ENCODE results near the gene CORO1C.
A peak's percentile ranks its signal among the peaks of the same experiment; 100 is the strongest.

The CORO1C gene

DNA sequence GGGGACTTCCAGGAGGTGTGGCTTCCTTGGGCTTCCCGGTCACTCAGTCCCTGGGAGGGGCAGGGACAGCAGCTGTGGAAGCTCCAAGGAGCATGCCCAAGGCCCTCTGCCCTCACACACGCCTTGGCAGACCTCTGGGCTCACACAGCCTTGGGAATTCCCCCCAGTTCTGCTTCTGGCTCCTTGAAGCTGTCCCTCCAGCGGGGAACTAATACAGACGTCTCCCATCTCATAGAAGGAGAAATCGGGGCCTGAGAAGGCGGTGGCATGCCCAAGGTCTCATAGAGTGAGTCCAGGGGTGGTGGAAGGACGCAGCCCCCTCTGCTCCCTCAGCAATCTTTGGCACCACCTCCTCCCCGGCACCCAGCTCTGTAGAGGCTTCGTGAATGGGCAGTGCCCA is 117.8 kb downstream of the CORO1C start:
- DNase-seq, result peak; percentile 91 to 96 (median 95)

DNA sequence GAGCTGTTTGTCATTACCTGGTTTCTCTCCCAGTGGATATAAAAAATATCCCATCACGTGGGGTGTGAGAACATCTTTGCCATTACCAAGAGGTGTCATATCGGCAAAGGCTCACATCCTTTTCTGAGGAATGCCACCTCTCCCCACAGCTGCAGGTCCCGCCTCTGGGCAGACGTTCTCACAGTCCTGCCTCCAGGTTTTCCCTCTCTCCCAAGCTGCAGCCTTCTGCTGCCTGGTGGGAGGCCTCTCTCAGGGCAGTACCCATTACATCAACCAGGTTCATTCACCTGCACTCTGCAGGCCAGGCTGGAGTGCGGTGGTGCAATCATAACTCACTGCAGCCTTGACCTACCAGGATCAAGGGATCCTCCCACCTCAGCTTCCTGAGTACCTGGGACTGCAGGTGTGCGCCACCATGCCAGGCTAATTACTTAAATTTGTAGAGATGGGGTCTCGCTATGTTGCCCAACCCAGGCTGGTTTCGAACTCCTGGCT is 118.5 kb downstream of the CORO1C start:
- no peak for DNase-seq

DNA sequence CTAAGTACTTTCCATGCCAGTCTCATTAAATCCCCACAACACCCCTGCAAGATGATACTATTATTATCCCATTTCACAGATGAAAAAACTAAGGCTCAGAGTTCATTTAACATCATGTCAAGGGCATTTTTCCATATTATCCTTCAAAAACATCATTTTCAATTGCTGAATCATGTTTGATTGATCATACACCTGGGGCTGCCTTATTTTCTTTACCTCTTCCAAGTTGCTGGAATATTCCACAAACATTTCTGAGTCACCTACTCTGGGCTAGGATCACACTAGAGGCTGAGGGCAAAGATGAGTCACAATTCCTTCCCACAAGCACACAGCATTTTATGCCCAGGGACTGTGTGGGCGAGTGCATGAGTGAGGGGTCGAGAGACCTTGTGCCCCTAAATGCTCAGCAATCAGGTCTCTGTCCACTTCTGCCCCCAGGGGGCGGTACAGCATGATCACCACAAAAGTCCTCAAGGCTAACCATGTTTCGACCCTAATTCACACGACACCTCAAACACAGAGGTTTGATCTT is 119.4 kb downstream of the CORO1C start:
- DNase-seq, result peak; percentile 82 to 88 (median 86)

DNA sequence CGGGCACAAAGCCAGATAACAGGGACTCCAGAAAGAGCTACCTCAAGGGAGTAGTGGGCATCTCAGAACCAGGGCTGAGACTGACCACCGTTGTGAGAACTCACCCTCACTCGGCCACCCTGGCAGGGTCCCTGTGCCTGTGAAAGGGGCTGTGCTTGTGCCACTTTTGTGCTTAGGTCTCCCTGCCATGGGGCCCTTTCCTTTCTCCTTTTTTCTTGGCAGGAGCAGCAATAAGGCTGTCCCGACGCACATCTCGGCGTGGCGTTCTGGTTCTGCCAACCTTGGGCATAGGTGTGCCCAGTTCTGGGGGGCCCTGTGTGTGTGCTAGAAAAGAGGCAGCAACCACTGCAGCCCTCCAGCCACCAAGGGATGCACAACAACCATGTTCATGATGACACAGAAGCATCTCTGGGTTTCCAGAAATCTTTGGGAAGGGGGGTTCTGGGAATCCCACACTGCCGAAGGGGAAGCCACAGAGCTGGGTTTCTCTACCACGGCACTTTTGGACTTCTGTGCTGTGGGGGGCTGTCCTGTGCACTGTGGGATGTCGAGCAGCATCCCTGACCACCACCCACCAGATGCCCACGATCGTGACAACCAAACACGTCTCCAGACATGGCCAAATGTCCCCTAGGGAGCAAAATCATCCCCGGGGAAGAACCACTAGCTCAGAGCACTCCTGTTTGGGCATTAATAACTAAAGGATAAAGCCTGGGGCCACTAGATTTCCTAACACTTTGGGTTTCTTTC is 120.3 kb downstream of the CORO1C start:
- DNase-seq, result no peak

DNA sequence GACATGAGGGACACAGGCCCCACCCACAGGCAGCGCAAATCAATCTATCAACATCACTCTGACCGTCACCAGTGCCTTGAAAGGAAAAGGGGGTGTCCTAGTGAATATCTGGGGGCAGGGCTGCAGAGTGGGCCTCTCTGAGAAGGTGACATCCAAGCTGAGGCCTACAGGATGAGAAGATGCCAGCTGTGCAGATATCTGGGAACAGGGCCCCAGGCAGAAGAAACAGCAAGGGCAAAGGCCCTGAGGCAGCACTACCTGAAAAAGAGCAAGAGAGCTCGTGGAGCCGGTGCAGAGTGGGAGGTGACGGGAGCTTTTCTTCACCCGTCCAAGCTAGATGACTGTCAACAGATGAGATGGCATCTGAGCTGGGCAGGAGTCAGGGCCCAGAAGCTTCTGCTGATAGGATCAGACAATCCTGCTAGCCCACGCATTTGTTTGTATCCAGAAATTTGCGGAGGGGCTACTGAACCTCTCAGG is 120.9 kb downstream of the CORO1C start:
- no peak for DNase-seq

DNA sequence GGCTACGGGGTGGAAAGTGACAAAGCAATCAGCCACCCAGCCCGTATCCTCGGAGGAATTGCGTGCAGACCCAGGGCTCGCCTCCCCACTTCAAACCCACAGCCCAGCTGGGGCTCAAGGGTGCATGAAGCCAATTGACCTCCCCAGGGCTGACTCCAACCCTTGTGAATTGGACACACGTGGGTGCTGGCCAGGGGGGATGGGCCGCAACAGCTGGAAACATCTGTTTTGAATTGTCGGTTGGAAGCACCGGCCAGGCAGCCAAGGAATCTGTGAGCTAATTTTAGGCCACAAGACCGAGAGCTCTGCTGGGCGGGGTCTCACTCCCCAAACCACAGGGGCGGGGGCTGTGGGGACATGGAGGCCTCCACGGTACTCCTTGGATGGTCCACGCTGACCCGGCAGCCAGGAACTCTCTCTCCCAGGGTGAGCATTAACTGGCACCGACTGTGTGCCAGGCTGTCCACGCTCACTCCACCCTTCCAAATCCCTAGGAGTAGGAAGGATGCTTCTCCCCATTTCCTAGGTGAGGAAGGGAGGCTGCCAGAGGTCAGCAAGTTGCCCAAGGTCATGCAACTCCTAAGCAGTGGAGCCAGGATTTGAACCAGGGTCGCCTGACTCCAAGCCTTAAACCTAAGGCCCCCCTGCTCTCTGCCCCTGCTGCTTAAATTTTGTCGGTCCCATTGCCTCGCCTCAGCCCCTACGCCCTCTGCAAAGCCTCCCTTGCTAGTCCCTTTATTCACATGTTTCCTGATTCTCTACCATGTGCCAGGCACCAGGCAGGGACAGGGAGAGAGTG is 121.6 kb downstream of the CORO1C start:
- DNase-seq, result no peak

DNA sequence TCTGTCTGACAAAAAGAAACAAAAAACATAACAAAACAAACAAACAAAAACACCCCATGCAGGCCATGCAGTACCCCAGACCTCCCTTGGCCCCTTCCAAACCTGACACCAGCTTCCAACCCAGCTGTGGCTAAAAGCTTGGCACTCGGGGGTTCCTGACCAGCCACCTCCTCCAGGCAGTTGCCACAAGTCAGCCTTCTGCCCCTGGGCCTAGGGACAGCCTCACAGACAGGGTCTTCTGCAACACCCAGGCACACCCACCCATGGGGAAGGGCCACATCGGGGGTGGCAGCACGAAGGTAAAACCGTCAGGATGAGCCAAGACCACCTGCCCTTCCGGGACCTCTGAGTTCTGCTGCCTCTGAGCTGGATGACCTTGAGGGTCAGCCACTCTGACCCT is 122.7 kb downstream of the CORO1C start:
- DNase-seq, result no peak

DNA sequence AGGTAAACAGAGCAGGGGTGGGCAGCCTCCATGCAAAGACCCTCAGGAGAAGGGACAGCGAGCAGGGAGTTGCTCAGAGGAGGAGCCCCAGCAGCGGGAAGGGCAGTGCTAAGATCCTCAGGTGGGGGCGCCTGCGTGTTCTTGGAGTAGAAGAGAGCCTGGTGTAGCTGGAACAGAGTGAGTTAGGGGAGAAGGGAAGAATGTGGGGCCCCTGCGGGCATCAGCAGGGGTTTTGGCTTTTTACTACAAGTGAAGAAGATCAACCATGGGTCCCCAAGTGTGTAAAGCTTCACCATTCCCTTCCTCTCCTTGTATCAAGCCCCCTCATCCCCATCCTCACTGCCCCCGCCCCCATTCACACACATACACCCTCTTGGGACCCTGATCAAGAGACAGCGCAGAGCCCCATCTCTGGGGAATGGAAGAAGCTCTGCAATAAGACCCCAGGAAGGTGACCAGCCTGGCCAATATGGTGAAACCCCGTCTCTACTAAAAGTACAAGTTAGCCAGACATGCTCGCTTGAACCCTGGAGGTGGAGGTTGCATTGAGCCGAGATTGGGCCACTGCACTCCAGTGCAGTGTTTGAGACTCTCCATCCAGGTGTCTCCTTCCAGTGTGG is 123.2 kb downstream of the CORO1C start:
- no peak for DNase-seq

DNA sequence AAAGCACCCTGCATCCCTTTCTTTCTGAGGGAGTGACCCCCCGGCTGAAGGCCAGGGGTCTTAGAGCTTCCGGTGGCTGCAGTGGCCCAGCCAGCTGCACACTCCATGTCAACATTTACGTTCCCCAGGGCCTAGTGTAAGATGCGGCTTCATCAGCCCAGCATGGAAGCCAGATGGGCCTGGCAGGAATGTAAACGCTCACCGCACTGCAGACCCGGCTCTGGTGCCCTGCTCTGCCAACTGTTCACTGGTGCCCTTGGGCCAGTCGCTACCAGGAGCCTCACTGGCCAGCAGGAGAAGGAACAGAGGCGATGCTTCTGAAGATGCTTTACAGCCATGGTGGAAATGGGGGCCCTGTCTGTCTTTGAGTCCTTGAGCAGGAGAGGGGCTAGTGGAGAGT is 124.8 kb downstream of the CORO1C start:
- DNase-seq, result no peak

DNA sequence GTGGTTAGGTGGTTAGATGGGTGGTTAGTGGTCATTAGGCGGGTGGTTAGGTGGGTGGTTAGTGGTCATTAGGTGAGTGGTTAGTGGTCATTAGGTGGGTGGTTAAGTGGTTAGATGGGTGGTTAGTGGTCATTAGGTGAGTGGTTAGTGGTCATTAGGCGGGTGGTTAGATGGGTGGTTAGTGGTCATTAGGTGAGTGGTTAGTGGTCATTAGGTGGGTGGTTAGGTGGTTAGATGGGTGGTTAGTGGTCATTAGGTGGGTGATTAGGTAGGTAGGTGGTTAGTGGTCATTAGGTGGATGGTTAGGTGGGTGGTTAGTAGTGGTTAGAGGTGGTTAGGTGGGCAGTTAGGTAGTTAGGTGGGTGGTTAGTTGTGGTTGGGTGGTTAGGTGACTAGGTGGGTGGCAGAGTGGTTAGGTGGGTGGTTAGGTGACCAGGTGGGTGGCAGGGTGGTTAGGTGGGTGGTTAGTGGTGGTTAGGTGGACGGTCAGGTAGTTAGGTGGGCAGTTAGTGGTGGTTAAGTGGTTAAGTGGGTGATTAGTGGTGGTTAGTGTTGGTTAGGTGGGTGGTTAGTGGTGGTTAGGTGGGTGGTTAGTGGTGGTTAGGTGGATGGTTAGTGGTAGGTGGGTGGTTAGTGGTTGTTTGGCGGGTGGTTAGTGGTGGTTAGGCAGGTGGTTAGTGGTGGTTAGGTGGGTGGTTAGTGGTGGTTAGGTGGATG is 125.5 kb downstream of the CORO1C start:
- no peak for DNase-seq

DNA sequence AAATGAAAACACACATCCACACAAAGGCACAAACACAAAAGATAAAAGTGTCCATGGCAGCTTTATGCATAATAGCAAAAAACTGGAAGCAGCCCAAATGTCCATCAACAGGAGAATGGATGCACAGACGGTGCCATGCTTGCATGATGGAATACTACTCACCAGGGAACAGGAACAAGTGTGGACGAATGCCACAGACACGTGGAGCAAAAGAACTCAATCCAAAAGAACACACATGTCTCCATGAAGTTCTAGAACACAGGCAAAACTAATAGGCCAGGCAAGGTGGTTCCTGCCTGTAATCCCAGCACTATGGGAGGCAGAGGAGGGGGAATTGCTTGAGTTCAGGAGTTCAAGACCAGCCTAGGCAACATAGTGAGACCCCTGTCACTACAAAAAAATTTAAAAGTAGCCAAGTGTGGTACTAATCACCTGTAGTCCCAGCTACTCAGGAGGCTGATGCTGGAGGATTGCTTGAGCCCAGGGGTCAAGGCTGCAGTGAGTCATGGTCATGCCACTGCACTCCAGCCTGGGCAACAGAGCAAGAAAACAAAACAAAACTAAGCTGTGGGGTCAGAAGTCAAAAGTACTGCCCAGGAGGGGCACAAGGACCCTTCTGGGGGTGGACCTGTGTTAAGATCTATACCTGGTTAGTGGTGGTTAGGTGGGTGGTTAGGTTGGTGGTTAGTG is 126.2 kb downstream of the CORO1C start:
- peak in 2 of 3 donors; percentile 33 to 41 for DNase-seq

DNA sequence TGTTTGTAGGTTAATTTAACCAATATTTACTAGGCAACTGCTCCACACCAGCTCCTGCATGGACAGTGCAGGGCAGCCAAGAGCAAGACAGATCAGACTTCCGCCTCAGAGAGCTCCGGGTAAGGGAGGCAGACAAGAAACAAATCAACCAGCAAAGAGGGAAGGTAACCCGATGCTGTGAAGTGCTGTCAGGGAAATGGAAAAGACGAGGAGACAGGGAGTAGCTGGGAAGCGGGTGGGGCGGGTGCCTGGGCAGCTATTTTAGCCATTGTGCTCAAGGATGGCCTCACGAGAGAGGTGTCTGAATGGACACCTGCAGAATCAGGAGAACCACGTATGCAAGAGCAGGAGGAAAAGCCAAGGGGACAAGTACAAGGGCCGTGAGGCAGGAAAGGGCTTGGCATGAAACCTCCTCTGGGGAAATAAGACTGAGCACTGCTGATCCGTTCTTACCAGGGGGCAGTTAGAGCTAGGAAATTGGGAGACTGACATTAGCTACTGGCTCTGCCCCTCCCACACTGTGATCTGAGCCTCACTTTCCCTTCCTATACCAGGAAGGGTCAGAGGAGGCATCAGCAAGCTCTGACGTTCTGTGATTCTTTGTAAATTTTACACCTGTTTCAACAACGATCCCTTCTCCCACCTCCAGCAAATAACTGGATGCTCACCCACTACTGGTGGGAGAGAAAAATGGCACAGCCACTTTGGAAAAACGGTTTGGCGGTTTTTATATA is 126.9 kb downstream of the CORO1C start:
- DNase-seq, result no peak

DNA sequence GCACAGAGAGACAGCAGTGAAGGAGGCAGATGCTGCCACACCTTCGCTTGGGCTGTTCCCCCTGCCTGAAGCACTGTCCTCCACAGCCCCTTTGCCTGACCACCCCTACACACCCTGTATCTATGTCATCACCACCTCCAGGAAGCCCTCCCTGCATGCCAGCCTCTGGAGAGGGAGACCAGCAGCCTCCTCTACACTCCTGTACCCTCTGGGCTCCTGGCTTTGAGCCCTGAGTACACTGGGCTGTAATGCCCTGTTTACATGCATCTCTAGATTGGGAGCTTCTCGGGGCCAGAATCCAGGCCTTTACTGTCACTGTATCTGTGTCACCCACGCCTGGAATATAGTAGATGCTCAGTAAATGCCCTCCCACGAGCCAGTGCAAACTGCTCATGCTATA is 127.6 kb downstream of the CORO1C start:
- no peak for DNase-seq

DNA sequence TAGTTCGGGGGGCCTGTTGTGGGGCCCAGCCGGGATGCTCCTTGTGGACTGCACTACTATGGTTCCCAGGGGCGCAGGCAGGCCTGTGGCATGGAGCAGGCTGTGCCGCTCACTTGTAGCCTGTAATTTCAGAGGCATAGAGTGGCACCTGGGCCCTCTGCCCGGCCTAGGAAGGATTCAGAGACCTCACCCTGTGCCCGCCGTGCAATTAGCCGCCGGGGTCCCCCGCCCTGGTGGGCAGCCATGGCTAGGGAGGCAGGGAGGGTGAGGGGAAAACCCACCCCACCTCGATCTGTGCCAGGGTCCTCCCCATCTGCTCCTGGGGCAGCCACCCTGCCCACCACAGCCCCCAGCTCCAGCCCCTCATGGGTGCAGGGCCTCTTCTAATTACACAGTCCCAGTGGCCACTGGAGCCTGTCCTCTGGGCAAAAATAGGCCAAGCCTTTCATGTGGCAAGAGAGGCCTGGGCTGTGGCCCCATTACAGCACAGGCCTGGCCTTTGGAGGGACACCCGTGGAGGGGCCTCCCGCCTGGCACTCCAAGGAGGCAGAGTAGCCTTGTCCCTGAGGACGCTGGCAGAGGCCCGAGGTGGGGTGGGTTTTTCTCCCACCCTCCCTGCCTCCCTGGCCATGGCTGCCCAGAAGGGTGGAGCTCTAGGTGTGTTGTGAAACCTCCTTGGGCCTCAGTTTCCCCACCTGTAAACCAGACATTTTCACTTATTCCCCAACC is 128.2 kb downstream of the CORO1C start:
- no peak for DNase-seq

DNA sequence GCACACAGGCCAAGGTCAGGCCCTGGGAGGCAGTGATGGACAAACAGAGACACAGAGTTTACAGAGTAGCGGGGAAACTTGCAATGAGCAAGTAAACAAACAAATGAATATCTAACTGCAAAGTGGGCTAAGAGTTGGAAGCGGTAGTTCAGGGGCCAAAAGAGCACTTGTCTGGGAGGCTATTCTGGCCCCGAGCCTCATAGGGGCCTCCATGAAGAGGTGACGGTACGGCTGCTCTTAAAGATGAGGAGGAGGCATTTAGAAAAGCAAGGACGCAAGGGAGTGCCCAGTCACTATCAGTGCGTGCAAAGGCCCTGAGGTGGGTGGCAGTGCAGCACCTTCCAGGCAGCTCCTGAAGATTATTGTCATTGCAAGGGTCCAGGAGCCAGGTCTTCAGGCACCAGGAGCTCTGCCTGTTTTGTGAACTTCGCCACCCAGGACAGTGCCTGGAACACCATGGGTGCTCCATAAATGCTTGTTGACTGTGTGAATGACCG is 129.1 kb downstream of the CORO1C start:
- no peak for DNase-seq

DNA sequence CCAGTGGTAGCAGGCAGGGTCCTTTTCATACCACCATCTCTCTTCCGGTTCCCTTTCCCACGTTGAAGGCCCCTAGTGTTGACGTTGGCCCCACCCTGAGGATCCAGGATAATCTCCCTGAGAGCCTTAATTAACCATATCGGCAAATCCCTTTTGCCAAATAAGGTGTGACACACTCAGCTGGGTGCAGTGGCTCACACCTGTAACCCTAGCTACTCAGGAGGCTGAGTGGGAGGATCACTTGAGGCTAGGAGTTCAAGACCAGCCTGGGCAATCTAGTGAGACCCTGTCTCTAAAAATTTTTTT is 130.7 kb downstream of the CORO1C start:
- no peak for DNase-seq

DNA sequence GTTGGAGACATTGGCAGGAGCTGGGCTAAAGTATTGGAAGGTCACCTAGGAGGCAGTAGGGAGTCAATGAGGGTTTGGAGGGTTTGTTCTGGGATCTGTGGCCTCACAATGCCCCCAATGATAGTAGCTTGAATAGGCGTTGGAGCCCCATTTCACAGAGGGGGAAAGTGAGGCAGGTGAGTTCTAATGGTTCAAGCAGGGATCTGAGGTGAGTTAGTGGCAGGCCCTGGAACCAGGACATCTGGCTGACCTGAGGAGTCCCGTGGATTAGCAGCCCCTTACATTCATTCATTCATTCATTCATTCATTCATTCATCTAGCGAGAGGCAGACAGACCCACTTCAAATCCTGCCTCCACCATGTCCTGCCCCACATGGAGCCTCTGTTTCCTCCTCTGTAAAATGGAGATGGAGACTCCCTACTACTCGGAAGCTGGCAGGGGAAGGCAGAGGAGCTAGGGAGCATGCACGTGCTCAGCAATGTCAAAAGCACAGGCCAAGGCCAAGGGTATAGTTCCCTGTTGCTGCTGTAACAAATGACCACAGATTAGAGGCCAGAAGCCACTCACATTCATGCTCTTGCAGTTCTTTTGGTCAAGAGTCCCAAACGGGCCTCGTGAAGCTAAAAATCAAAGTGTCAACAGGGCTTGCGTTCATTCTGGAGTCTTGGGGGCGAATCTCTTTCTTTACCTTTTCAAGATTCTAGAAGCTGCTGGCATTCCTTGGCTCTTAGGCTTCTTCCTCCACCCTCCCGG is 131.2 kb downstream of the CORO1C start:
- DNase-seq, result no peak

DNA sequence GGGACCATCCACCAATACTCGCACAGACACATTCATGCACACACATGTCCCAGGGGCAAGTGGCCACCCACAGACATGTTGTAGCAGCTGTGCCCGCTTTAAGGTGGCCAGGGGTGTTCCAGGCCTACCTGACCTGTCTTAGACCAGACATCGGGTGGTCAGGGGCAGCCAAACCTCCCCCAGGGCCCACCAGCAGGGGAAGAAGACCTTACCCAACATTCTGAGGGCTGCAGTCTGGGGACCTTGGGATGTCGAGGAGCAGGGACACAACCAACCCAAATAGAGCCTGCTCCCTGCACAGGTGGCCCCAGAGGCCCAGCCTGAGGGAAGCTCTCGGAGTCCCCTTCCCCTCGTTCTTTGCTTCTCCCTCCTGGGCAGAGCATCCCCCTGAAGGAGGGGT is 131.8 kb downstream of the CORO1C start:
- no peak for DNase-seq

DNA sequence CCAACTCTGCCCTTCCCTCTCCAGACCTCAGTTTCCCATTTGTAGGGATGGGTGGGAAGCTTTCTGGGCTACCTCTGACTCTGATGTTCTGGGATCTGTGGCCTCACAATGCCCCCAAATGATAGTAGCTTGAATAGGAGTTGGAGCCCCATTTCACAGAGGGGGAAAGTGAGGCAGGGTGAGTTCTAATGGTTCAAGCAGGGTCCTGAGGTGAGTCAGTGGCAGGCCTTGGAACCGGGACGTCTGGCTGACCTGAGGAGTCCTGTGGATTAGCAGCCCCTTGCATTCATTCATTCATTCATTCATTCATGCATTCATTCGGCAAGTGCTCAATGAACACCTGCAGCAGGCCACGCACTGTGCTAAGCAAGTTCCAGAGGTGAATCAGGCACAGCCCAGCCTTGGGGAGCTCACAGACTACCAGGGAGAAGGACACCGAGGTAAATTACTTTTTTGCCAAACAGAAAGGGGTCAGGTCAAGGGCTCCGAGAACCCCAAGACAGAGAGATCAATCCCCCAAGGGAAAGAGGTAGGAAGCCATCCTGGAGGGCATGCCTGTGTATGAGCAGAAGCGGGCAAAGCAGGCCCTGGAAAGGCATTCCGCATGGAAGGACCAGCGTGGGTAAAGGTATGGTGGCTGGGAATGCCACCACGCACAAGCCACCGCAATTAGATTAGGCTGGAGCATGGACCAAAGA is 132.6 kb downstream of the CORO1C start:
- DNase-seq, result no peak
